ENCODE measurements around the gene SNRPA1. TPM values are rescaled to one million over a fixed set of nuclear protein-coding genes. Genes with fewer than 3 reads are reported as not detected.
A peak's percentile ranks its signal among the peaks of the same experiment; 100 is the strongest.

SNRPA1 gene
- total RNA-seq, 4 donors from 2014 or later = 19.9 to 35.7 (median 25.2) TPM

- Histone ChIP-seq H3K27ac (replicated peaks in 1 of 4) (no peak overlapping the region), H3K9me3 (no peaks in the 10 kb centered on the region), H3K36me3 (peaks cover 0 to 43% (median 0%) of the 10 kb centered on the region in 4 donors), H3K27me3 (peaks cover 0 to 27% (median 0%) of the 10 kb centered on the region in 4 donors), H3K4me1 (no peaks in the 10 kb centered on the region), H3K4me3 (no peak overlapping the region)
- peak in 1 of 3 experiments; percentile 15 for TF ChIP-seq CTCF (IDR thresholded peaks at IDR 0.05)
- TF ChIP-seq EP300 (IDR thresholded peaks at IDR 0.05) = no peak
- no peak for DNase-seq (ENCODE audit: extremely low spot score)
- 60% methylated on average over 18 of the region's 21 CpGs for WGBS
- intact Hi-C loops (cut with DNase I) = no loop called here
Observed at GRCh38 chr15:101320501-101321052, 25.5 kb upstream of the SNRPA1 start.

DNA sequence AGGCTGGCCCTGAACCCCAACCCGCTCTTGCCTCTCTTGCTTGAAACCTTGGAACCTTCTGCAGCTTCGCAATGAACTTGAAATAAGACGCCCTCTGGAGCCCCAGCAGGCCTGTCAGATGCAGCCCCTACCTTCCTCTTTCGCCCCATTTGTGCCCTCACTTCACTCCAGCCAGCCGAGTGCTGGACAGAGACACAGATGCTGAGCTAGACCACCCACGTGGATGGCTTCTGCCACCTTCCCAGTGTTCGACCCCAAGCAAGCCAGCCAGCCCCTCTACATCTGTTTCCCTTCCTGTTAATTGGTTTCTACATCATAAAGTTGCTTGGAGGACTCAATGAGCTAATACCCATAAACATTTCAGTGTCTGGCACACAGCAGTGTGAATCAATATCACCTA, 23.8 kb upstream of the SNRPA1 start:
- WGBS = 57% methylated on average over 7 of the region's 7 CpGs
- TF ChIP-seq POLR2A (IDR thresholded peaks at IDR 0.05; ENCODE audit: low read depth) (no peak), POLR2AphosphoS5 (IDR thresholded peaks at IDR 0.05) (no peak), EP300 (IDR thresholded peaks at IDR 0.05) (no peak), CTCF (IDR thresholded peaks at IDR 0.05) (no peak)
- Histone ChIP-seq H3K27ac (replicated peaks in 1 of 4) (no peak overlapping the region), H3K36me3 (peaks cover 0 to 38% (median 0%) of the 10 kb centered on the region in 4 donors), H3K4me3 (no peak overlapping the region), H3K4me1 (no peaks in the 10 kb centered on the region), H3K27me3 (peaks cover 0 to 27% (median 0%) of the 10 kb centered on the region in 4 donors), H3K9me3 (no peaks in the 10 kb centered on the region)
- no peak for DNase-seq (ENCODE audit: extremely low spot score)
- intact Hi-C loops (cut with DNase I) = no loop called here

DNA sequence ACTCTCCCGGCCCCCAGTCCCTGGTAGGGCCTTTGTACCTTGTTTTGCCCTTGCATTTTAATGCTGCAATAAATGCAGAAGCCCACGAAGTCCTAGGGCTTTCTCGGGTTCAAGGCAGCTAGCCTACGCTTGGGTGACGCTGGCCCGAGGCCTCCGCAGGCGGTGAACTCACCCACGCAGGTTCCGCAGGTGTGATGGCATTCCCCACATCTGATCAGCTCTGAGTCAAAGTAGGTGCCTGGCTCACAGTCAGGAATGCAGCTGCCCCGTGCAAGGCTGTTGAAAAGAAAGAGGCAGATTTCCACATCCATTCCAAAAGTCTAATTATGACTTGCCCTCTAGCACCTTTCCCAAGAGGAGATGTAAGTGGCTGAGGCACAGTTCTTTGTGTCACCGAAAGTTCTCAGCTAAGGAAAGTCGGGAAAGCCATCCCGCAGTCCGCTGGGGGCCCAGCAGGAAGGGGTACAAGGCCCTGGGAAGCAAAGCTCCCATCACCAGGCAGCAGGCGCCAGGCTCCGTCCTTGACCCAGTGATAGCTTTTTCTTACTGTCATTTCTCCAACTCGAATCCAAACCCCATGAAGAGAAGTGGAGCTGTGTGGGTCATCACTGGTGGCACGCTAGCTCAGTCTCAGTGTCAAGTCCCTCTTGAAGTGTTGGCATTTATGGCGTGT, 23.2 kb upstream of the SNRPA1 start:
- H3K36me3 ChIP-seq = peaks cover 0 to 39% (median 0%) of the 10 kb centered on the region in 4 donors
- H3K4me1 ChIP-seq = no peaks in the 10 kb centered on the region
- DNase-seq (ENCODE audit: extremely low spot score) = no peak
- intact Hi-C loops (cut with DNase I) = no loop called here
- peaks cover 0 to 27% (median 0%) of the 10 kb centered on the region in 4 donors for H3K27me3 ChIP-seq
- 88% methylated on average over 20 of the region's 20 CpGs for WGBS
- no peak for TF ChIP-seq CTCF (IDR thresholded peaks at IDR 0.05)
- H3K4me3 ChIP-seq = no peak overlapping the region
- no peaks in the 10 kb centered on the region for H3K9me3 ChIP-seq
- no peak overlapping the region for H3K27ac ChIP-seq (replicated peaks in 1 of 4)

- Histone ChIP-seq H3K27me3 (peaks cover 0 to 23% (median 0%) of the 10 kb centered on the region in 4 donors), H3K27ac (replicated peaks in 1 of 4) (no peak overlapping the region), H3K36me3 (peaks cover 0 to 35% (median 0%) of the 10 kb centered on the region in 4 donors), H3K4me3 (no peak overlapping the region), H3K9me3 (no peaks in the 10 kb centered on the region), H3K4me1 (no peaks in the 10 kb centered on the region)
- DNase-seq (ENCODE audit: extremely low spot score) = no peak
- TF ChIP-seq CTCF (IDR thresholded peaks at IDR 0.05) = no peak
- TF ChIP-seq POLR2A (IDR thresholded peaks at IDR 0.05; ENCODE audit: low read depth) = no peak
- TF ChIP-seq POLR2AphosphoS5 (IDR thresholded peaks at IDR 0.05) = no peak
- TF ChIP-seq EP300 (IDR thresholded peaks at IDR 0.05) = no peak
- intact Hi-C loops (cut with DNase I) = no loop called here
- WGBS = 90% methylated on average over 6 of the region's 6 CpGs
Observed at GRCh38 chr15:101317336-101317872, 22.4 kb upstream of the SNRPA1 start.

Measured in esophagus muscularis mucosa (tissue), 4 donors.